Activated T-helper 1 cell treated with Interleukin-2 at 50 U/mL for 16 hours (primary cell): ENCODE measurements around the gene SPECC1.

Experiments
- DNase-seq: peaks from one replicate; pipeline ENCODE4 v3.0.0-alpha.2; 2020; ENCODE audit warnings: low read depth

Gene SPECC1

DNA sequence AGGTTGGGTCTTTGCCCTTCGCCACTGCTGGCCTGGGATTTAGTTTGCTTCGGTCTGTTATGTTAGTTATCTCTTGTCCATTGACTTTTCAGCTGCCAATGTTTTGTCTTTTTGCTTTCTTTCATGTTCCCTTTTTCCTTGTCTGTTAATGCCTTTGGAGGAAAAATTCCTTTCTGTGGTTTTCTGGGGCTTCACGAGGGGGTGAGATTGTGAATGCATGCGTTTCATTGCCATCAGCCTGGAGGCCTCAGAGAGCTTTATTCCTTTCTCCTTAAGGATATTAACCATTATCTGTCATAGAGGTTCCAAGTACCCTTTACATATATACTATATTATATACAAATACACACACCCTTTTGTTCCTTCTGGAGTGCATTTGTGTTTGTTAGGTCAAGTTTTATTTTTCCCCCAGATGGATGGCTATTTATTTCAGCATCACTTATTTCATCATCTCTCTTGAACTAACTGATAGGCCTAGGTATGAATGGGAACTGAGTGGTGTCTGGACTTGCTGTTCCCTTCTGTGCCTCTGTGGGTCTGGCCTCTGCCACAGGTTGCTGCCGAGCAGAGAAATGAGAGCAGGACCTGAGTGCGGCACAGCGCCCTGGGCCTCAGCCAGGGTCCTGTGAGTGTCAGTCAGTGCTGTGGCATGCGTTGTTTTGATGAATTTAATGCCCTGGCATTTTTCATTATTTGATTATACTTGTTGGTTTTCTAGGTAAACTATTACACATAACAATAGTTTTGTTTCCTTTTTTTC, 264.8 kb downstream of the SPECC1 start:
- DNase-seq: no peak

DNA sequence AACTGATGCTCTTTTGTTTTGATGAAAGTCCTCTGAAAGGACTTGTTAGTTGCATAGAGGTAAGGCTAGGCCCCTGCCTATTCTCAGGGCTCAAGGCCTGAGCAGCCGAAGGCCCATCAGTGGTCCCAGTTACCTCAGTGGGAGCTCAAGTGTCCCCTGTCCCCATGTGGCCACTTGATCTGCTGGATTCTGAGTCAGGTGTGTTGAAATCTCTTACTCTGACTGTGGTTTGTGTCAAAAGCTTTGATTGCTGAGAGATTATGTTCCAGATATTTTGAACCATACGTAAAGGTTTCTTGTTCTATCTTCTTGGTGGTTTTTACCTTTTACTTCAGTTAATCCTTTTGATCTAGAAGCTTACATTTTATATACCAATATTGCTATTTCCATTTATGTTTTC, 266.5 kb downstream of the SPECC1 start:
- no peak for DNase-seq

DNA sequence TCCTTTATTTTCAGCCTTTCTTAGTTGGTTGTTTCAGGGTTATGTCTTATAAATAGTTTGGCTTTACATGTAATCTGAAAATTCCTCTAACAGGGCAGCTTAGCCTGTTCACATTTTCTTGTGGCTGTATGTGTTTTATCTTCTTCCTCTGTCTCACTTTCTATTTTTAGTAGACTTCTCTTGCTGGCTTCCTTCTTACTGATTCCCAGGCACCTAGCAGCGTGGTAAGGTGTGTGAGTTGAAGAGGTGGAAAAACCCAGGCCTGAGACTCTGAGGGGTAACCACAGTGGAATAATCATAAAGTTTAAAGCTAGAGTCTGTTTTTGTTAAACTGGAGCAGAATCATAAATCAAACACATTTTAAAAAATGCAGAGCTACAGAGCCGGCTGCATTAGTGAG, 267.3 kb downstream of the SPECC1 start:
- DNase-seq: no peak

DNA sequence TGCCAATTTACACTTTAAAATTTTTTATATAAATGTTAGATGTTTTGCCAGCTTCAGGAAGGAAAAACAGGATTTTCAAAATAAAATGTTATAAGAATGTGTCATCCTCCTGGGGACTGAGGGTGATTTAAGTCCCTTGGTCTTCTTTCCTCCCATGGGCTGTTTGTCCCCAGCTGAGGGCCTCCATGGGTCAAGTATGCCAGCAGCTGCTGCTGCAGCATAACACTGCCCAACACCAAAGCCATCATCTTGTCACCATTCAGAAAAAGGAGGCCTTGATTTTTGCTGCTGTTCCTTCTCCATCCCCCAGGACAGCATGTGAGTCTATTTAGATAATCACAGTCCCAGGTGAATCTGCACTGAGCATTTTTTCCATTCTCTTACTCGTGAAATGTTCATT, 269.6 kb downstream of the SPECC1 start:
- DNase-seq: no peak

DNA sequence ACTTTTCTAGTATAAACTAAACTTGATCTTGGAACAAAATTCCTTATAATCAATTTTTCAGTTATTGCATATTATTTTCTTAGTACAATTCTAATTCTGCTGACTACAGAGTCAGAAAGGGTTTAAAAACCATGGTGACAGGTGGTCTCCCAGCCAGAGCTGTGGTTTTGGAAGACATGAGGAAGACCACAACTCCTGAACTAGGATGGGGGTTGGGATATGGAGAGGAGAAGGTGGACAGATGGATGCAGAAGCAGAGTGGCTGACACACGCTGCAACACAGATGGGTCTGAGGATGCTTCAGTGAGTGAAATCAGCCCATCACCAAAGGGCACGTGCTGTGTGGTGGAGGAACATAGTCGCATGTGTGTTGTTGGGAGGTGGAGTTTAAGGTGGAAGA, 270.5 kb downstream of the SPECC1 start:
- DNase-seq: no peak

DNA sequence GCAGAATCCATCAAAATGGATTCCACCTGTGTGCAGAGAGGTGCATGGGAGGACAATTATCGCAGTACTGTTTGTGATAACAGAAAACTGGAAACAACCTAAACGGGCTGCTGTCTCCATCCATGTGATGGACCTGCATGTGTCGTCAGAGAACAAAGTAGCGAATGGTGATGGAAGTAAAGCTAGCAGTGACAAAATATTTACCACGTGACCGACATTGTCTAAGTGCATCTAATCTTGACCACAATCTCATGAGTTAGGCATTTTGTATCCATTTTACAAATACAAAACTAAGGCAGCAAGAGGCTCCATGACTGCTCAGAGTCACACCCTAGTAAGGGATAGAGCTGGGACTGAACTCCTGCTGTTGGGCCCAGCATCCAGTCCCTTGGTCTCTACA, 270.9 kb downstream of the SPECC1 start:
- DNase-seq: no peak

DNA sequence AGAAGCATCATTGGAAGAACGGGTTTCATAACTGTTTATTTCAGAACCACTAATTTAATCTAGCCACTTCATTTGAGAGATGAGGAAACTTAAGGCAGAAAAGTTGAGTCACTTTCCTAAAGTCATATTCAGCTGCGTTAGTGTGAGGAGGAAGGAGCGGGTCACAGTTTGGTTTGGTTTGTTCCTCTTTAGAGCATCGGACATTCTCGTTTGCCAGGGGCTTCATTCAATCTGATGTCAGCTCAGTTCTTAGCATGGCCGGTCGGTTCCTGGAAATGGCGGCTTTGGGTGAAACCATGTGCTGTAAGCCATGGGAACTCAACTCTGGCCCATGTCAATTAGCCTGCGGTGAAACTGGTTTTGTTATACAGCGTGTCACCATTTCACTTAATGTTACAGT, 271.7 kb downstream of the SPECC1 start:
- DNase-seq: no peak

DNA sequence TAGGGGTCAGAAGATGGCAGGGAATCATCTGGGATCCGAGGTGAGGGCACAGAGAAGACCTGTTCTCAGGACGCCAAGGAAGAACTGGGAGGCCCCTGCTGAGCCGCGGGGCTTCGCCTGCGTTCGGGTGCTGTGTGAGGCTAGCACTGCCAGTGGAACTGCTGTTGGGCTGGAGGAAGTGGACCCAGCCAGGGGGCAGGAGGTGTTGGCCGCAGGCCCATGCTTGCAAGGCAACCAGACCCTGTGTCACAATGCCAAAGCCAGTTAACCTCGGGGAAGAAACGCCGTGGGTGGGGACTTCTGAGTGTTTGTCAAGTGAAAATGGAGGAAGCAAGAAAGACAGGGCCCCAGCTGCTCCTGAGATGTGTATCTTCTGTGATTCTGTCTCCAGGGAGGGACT, 272.7 kb downstream of the SPECC1 start:
- no peak for DNase-seq

DNA sequence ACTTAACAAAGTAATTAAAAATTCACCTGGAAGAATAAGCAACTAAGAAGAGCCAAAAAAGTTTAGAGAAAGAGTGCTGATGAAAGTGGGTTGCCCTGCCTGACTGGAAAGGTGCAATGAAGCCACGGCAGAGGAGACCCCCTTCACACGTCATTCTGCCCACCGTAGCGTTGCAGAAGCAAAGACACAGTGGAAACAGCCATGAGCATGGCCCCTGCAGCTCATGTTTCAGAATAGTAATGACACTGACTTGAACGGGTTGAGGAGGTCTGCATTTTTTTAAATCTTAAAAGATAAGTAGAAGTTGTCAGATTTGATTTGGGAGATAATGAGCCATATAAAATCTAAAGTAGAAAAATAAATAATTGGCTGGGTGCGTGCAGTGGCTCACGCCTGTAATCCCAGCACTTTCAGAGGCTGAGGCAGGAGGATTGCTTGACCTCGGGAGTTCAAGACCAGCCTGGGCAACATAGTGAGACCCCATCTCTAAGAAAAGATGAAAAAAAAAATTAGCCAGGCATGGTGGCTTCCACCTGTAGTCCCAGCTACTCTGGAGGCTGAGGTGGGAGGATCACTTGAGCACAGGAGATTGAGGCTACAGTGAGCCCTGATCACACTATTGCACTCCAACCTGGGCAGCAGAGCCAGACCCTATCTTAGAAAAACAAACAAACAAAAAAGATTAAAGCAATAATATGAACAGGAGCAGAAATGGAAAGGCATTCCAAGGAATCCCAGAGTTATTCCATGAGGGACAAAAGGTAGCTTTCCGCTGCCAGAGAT, 273.6 kb downstream of the SPECC1 start:
- no peak for DNase-seq

DNA sequence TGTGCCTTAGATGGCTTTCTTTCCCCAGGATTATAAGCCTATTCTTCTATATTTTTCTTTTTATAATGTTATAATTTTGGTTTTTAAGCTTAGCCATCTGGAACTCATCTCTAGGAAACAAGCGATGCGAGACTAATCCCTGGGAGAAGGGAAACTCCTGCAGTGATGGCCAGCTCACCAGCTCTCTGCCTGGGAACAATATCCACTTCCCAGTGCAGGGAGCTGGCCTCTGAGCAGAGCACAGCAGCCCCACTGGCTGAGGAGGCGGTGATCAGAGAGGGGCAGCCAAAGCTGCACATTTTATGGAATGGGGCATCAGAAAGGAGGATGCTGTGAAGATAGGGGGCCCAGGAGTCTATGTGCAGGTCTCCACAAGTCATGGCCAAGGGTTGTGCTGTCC, 274.9 kb downstream of the SPECC1 start:
- no peak for DNase-seq

DNA sequence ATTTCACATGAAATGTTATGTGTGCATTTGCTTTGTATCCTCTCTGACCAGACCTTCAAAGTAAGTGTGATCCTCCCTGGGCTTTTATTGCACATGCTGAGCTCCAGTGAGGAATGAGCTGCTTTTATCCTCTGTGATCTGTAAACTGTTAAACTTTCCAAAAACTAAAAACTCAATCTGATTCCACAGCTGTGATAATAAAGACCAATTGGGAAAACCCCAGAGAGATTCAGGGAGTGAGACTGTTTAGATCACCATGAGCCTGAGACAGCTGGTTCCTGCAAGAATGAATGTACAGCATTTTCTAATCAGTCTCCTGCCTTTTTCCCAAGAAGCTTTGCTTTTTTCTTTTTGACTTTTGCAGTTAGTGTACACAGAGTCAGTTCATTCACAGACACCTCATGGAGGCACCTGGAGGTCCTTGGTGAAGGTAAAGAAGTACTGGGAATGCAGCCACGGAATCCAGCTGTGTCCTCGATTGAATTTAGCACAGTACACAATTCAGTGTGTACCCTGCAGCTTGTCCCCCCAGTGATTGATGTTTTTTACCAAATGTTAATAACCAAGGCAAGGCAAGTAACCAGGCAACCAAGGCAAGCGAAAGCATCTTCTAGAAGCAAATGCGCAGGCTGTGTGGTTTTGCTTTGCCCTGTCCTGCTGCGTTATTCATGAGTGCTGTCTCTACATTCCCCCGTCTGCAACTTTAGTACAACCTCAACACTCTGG, 275.6 kb downstream of the SPECC1 start:
- no peak for DNase-seq

DNA sequence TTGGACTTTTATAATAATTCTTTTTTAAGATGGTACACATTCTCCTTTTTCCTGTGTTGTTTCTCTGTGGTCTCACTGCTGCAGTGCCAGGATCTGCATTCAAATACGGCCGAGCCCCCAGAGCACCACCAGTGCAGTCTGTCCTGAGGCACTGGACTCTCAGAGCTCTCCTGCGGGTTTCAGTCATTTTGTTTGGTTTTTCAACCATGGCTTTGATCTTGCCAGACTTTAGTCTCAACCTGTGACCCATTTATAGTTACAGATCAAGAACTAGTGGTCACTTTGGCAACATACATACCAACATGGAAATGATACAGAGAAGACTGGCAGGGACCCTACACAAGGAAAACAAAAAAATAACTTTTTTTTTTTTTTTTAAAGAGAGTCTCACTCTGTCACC, 280.8 kb downstream of the SPECC1 start:
- DNase-seq: no peak

DNA sequence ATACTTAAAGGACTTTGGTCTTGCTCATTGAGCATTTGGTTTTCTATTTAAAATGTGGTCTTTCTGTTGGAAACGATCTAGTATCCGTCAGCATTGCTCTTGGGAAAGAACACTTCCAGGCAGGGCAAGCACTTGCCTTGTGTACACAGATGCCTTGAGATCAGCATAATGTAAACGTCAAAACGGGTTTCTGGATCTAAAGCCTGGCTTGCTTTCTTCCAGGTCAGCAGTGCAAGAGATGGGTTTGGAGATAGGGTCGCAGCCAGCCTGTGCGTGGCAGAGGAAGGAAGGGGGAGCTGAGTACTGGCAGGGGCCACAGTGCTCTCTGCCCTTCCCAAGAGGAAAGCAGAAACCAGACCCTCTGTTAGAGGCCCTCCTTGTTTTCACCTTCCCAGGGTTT, 282.7 kb downstream of the SPECC1 start:
- DNase-seq: no peak

DNA sequence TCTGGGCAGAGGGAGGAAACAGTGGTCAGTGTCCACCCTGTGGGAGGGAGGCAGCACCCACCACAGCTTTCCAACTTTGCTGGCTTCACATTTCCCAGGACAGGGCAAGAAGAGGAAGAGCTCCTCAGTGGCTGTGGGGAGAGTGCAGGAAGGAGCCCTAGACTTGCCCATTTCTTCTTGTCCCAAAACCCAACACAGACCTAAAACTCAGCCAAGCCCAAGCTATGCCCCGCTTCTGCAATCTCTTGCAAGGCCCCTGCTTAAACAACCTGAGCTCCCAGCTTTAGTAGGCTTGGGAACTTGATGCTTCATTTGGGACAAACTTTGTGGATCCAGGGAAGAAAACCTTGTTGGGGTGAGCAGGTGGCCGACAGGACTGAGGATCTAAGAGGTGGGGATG, 284.3 kb downstream of the SPECC1 start:
- DNase-seq: no peak

DNA sequence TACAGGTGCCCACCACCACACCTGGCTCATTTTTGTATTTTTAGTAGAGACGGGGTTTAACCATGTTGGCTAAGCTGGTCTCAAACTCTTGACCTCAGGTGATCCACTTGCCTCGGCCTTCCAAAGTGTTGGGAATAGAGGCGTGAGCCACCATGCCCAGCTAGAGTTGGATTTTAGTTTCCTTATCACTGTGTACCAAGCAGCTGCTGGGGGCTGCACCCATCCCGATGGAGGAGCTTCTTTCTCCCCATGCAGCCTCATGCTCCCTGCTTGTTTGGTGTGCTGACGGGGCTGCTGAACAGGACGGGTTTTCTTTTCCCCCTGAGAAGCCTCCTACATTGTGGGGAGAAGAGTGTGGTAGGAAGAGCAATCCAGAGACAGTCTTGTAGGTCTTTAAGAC, 285.0 kb downstream of the SPECC1 start:
- DNase-seq: no peak

DNA sequence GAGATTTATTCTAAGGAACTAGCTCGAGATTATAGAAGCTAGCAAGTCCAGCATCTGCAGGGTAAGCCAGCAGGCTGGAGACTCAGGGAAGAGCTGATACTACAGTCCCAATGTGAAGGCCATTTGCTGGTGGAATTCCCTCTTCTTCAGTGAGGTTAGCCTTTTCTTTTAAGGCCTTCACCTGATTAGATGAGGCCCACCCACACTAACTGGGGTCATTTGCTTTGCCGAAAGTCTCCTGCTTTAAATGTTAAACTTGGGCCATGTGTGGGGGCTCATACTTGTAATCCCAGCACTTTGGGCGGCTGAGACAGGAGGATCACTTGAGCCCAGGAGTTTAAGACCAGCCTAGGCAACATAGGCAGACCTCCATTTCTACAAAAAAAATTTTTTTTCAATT, 289.9 kb downstream of the SPECC1 start:
- no peak for DNase-seq

DNA sequence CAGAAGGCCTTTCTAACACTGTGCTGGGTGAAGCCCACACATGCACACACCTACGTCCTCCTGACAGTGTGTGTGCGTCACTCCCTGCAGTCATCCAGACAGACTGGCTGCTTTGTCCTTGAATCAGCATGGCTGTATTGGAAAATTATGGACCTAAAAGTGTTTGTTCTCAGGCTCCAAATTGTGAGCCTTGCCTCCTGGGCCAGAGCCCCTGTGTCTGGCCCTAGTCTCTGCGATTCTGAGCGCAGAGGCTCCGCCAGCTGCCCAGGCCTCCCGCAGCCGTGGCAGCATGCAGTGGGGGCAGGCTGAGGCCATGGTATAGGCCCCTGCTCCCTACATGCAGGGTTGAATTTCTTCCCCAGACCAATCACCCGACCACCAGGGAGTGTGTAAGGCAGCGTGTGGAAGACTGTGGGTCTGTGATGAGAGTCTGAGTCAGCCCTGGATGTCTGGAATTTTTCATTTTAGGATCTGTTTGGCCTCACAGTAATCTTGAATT, 291.3 kb downstream of the SPECC1 start:
- no peak for DNase-seq

DNA sequence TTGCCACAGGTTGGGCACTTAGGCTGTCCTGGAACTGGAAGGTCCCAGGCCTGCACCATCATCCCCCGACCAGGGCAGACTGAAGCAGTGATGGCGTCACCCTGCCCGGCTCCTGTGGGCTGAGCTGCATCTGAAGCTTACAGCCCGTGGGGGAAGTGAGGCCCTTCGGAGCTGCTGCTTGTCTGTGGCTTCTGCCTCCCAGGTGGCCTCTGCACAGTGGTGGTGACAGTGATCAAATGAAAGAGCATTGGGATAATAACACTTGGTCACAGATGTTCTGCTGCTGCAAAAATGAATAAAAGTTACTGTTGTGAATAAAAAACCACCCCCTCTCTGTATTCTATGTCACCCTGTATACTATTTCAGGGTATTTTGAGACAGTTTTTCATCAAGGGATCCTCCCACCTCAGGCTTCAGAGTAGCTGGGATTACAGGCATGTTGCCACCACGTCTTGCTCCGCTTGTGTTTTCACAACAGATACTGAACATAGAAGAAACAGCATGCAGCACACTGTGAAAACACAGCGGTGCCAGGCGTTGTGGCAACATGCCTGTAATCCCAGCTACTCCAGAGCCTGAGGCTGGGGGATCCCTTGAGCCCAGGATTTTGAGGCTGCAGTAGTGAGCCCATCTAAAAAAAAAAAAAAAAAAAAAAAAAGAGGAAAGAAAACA, 293.2 kb downstream of the SPECC1 start:
- no peak for DNase-seq

DNA sequence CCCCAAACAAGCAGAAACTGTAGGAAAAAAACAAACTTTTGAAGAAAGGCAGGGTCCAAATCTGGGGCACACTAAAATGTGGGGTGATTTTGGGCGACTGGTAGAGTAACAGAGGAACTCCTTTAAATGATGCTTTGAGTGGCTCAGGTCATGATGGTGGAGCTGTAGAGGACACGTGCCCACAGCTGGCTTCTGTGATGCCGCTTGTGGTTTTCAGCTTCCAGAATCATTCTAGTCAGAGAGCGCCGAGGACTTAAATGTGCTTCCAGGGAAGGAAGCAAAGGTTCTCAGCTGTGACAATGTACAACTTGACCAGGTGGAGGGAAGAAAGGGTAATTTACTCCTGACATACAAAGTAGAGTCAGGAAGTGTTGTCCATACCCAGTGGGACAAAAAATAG, 295.8 kb downstream of the SPECC1 start:
- DNase-seq: no peak

DNA sequence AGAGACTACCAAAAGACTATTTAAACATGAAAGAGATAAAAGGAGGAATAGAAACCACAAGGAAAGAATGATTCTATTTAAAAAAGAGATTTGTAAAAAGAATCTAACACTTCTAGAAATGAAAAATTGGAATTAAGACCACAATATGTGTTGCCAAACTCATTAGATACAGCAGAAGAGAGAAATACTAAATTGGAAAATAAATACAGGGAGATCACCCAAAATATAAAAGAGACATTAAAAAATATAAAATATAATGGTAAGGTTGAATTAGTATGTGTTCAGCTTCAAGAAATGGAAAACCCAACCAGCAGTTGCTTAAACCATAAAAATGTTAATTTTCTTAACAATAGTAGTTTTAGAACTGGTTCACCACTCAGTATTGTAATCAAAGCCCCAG, 297.8 kb downstream of the SPECC1 start:
- no peak for DNase-seq

DNA sequence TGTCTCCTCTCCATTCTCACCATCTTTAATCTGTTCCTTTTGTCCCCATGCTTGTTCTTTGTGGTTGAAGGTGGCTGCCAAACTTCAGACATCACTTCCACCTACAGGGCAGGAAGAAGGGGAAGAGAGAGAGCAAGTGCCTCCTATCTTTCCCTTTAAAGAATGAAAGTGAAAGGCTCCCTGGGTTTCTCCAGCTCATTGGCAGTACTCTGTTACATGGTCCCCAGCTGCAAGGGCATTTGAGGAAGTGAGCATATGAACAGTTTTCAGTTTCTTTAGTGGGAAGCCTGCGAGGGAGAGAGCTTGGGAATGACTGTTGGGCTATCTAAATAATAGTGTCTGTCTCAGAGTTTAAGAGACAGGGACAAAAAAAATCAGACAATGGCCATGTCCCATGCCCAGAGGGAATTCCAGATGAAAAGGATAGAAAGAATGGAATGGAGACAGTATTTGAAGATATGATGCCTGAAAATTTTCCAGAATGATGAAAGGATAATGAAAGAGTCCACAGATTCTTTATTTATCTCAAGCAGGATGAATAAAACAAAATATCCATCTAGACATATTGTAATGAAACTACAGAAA, 298.3 kb downstream of the SPECC1 start:
- DNase-seq: no peak

DNA sequence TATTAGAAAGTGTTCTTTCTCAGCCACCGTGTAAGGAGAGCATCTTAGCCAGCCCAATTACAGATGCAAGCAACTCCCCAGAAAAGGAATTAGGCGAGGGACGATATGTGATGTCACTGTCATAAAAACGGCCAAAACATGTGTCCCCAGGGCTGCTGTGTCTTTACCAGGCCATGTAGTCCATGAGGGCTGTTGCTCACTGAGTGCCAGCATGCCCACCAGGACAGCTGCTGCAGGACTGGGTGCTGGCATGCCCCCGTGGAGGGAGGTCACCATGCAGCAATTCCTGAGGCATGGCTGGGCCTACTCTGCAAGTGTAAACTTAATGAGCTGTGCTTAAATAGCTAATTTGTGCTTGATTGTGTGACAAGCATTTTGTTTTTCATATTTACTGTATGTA, 301.3 kb downstream of the SPECC1 start:
- no peak for DNase-seq
